Measurements from ENCODE around the gene SLC7A10.
"Not testable (repeated sequence)": the region's sequence is repeated elsewhere in the genome, so short reads cannot be mapped to it uniquely, and the experiment has no call there.

SLC7A10 gene

GRCh38 chr19:33171222-33171795, 54.3 kb downstream of the SLC7A10 start:
- DNase-seq = no peak

GRCh38 chr19:33168528-33168927, 57.1 kb downstream of the SLC7A10 start:
- no peak for DNase-seq

- no peak for DNase-seq
Observed at GRCh38 chr19:33167438-33167837, 58.2 kb downstream of the SLC7A10 start.

GRCh38 chr19:33166037-33166436, 59.6 kb downstream of the SLC7A10 start:
- DNase-seq = not testable (repeated sequence)

- no peak for DNase-seq
Observed at GRCh38 chr19:33163481-33163880, 62.2 kb downstream of the SLC7A10 start.

- no peak for DNase-seq
Observed at GRCh38 chr19:33161201-33161600, 64.4 kb downstream of the SLC7A10 start.

- DNase-seq = no peak
Observed at GRCh38 chr19:33159893-33160292, 65.8 kb downstream of the SLC7A10 start.

GRCh38 chr19:33159149-33159548, 66.5 kb downstream of the SLC7A10 start:
- DNase-seq = no peak

Measured in activated naive CD4-positive, alpha-beta T cell treated with anti-CD3 and anti-CD28 coated beads, Interleukin-2, amount 50 U/mL, for 16 hours (primary cell).